Caco-2 (cell line): Measurements from ENCODE around the gene IL18R1. TPM values are rescaled to one million over a fixed set of nuclear protein-coding genes. Genes with fewer than 3 reads are reported as not detected.

ENCODE experiments used
- BruUV-seq: library from RNA; stranded (reverse); fragments of 400-500 nt; replicated peaks from 2 replicates; lab custom pipeline; 2021; lab: Mats Ljungman, UMichigan
- CTCF ChIA-PET: fragments of 300-600 bp; sonication (Branson Sonifier 250); formaldehyde crosslinking; loops from one replicate; lab custom pipeline; 2022; ENCODE audit warnings: antibody characterized with exemption; lab: Charles Lee
- POLR2A ChIA-PET: fragments of 300-600 bp; sonication (Branson Sonifier 250); formaldehyde crosslinking; loops from one replicate; lab custom pipeline; 2022; ENCODE audit warnings: antibody characterized with exemption; lab: Charles Lee
- DNase-seq, 2 experiments: peaks; one replicate each; pipeline versions ENCODE4 v3.0.0 to v3.0.0-alpha.2; 2020 to 2022
- H3K27me3 ChIP-seq: replicated peaks from 2 replicates; pipeline ENCODE4 v1.6.0; 2011; ENCODE audit warnings: low read length; ENCODE audit not compliant: control insufficient read depth, insufficient read depth
- H3K36me3 ChIP-seq: 2 replicates; pipeline ENCODE4 v1.5.1; 2011; ENCODE audit warnings: low read length; ENCODE audit not compliant: control insufficient read depth, insufficient read depth
- H3K4me1 ChIP-seq: fragments of 250-450 bp; sonication (Bioruptor Pico); 2 replicates; pipeline ENCODE4 v1.5.1; 2020; ENCODE audit warnings: mild to moderate bottlenecking
- H3K4me3 ChIP-seq: 2 replicates; pipeline ENCODE4 v1.5.1; 2011; ENCODE audit warnings: low read depth, mild to moderate bottlenecking, control low read depth, low read length
- H3K9me3 ChIP-seq: fragments of 250-450 bp; sonication (Bioruptor Pico); 2 replicates; pipeline ENCODE4 v1.5.1; 2020; ENCODE audit warnings: mild to moderate bottlenecking, moderate library complexity
- H3K27ac Mint-ChIP-seq: one replicate; pipeline ENCODE4 v1.8.0; 2022; ENCODE audit warnings: mixed read lengths; ENCODE audit not compliant: unreplicated experiment
- H3K27me3 Mint-ChIP-seq: one replicate; pipeline ENCODE4 v1.8.0; 2022; ENCODE audit warnings: mixed read lengths; ENCODE audit not compliant: insufficient read depth, unreplicated experiment
- H3K36me3 Mint-ChIP-seq: one replicate; pipeline ENCODE4 v1.8.0; 2022; ENCODE audit warnings: mild to moderate bottlenecking, mixed read lengths; ENCODE audit not compliant: insufficient read depth, unreplicated experiment
- H3K4me1 Mint-ChIP-seq: one replicate; pipeline ENCODE4 v1.8.0; 2022; ENCODE audit warnings: low read depth, mixed read lengths; ENCODE audit not compliant: unreplicated experiment
- H3K4me3 Mint-ChIP-seq: one replicate; pipeline ENCODE4 v1.8.0; 2022; ENCODE audit warnings: mild to moderate bottlenecking, moderate library complexity, mixed read lengths; ENCODE audit not compliant: unreplicated experiment
- H3K9me3 Mint-ChIP-seq: one replicate; pipeline ENCODE4 v1.8.0; 2022; ENCODE audit warnings: mixed read lengths; ENCODE audit not compliant: unreplicated experiment
- intact Hi-C: fragments of 100-400 bp; cut with micrococcal nuclease; formaldehyde crosslinking; loops from one replicate; pipeline ENCODE4 v1.10.0; 2022; ENCODE audit not compliant: unreplicated experiment
- total RNA-seq: library from RNA; stranded (reverse); gene quantifications from 2 replicates; pipeline ENCODE4 v1.2.3, GENCODE V29; 2022
- TF ChIP-seq, protein P1 (sequence below), 2 experiments: fragments of 200-600 bp in 1 of 2; IDR thresholded peaks; 1 replicate in 1 of 2; 2 replicates in 1 of 2; pipeline versions ENCODE4 v1.5.1 to v1.8.0; 2011 to 2022; ENCODE audit warnings: antibody characterized with exemption in 1 of 2, control low read depth in 1 of 2, inconsistent platforms in 1 of 2, low read depth in 1 of 2, low read length in 1 of 2, mild to moderate bottlenecking in 1 of 2, moderate library complexity in 1 of 2; ENCODE audit not compliant: insufficient read depth in 1 of 2, severe bottlenecking in 1 of 2, unreplicated experiment in 1 of 2

IL18R1 gene
- total RNA-seq, 1 experiment from 2014 or later = not detected

DNA sequence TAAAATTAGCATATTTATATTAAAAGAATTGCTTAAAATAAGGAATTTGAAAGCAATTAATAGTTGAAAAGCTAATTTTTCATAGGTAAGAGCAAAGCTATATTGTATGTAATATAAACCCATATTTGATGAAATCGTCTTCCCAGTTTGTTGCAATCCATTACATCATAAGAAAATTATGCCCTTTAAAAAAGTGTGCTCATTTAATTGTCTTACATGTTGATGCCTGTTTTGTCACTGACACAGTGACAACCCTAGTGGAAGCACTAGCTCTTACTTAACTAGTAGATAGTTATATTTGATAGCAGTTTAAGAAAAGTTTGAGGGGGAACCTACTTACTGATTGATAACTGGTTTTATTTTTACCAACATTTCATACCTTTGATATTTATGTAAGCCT lies 37.3 kb downstream of the IL18R1 start:
- Histone ChIP-seq H3K36me3 (no peaks in the 10 kb centered on the region), H3K27me3 (no peaks in the 10 kb centered on the region; the same call in 1 of the 2 replicates), H3K4me1 (no peaks in the 10 kb centered on the region), H3K9me3 (no peaks in the 10 kb centered on the region), H3K4me3 (no peak overlapping the region)
- TF ChIP-seq, protein P1, sequence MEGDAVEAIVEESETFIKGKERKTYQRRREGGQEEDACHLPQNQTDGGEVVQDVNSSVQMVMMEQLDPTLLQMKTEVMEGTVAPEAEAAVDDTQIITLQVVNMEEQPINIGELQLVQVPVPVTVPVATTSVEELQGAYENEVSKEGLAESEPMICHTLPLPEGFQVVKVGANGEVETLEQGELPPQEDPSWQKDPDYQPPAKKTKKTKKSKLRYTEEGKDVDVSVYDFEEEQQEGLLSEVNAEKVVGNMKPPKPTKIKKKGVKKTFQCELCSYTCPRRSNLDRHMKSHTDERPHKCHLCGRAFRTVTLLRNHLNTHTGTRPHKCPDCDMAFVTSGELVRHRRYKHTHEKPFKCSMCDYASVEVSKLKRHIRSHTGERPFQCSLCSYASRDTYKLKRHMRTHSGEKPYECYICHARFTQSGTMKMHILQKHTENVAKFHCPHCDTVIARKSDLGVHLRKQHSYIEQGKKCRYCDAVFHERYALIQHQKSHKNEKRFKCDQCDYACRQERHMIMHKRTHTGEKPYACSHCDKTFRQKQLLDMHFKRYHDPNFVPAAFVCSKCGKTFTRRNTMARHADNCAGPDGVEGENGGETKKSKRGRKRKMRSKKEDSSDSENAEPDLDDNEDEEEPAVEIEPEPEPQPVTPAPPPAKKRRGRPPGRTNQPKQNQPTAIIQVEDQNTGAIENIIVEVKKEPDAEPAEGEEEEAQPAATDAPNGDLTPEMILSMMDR (IDR thresholded peaks at IDR 0.05; ENCODE audit: insufficient read depth in 1 of 2, low read depth in 1 of 2, low read length in 1 of 2, severe bottlenecking in 1 of 2, unreplicated experiment in 1 of 2) = no peak
- no peak for DNase-seq
- H3K27me3 Mint-ChIP-seq = peaks cover 7% of the 10 kb centered on the region
- no peaks in the 10 kb centered on the region for H3K9me3 Mint-ChIP-seq
- no peaks in the 10 kb centered on the region for H3K36me3 Mint-ChIP-seq
- POLR2A ChIA-PET = no interaction called here
- no peak overlapping the region for H3K27ac Mint-ChIP-seq
- intact Hi-C loops = no loop called here
- no peak overlapping the region for H3K4me3 Mint-ChIP-seq
- no TSS peak for BruUV-seq
- CTCF ChIA-PET = no interaction called here
- no peaks in the 10 kb centered on the region for H3K4me1 Mint-ChIP-seq

DNA sequence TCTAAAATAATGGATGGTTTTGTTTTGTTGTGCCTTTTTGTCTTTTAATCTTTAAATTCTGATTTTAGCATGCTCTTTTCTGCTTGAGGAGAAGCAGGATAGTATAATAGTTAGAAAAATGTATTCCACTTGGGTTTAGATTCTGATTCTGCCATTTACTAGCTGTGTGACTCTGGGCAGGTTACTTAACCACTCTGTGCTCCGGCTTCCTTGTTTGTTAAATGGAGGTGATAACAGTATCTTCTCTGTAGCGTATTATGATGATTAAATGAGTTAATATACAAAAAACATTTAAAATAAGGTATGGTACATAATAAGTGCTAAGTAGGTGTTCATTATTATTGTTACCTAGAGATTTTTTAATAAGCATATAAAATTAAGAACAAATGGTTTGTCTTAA lies 40.4 kb downstream of the IL18R1 start:
- H3K27me3 Mint-ChIP-seq = peaks cover 4% of the 10 kb centered on the region
- ChIA-PET POLR2A (no interaction called here), CTCF (no interaction called here)
- H3K4me3 Mint-ChIP-seq = no peak overlapping the region
- DNase-seq = no peak
- H3K4me1 ChIP-seq = peaks cover 4% of the 10 kb centered on the region; the same call in 1 of the 2 replicates
- no peaks in the 10 kb centered on the region for H3K9me3 Mint-ChIP-seq
- no peaks in the 10 kb centered on the region for H3K9me3 ChIP-seq
- BruUV-seq = no TSS peak
- H3K36me3 Mint-ChIP-seq = no peaks in the 10 kb centered on the region
- no peaks in the 10 kb centered on the region; the same call in 1 of the 2 replicates for H3K27me3 ChIP-seq
- H3K4me3 ChIP-seq = no peak overlapping the region
- no peaks in the 10 kb centered on the region for H3K36me3 ChIP-seq
- no peaks in the 10 kb centered on the region for H3K4me1 Mint-ChIP-seq
- TF ChIP-seq, protein P1 (IDR thresholded peaks at IDR 0.05; ENCODE audit: insufficient read depth in 1 of 2, low read depth in 1 of 2, low read length in 1 of 2, severe bottlenecking in 1 of 2, unreplicated experiment in 1 of 2) = no peak
- intact Hi-C loops = no loop called here
- H3K27ac Mint-ChIP-seq = no peak overlapping the region

DNA sequence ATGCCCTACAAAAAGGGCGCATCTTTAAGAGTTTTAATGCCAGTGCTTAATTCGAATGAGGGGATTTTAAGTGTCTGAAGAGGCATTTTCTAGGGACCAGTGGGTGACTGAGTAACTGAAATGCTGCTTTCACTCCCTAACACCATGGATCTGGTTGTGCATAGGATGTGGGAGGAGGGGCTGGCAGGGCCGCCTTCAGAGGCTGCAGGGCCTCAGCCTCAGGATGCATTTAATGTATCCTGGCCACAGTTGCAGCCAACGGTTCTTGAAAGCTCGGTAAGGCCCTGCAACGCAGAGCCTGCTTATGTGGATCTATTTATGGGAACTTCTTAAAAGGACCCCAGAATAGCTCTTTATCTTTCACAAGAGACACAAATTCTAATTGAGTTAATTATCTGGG lies 41.6 kb downstream of the IL18R1 start:
- intact Hi-C loops = no loop called here
- no TSS peak for BruUV-seq
- Mint-ChIP-seq H3K36me3 (no peaks in the 10 kb centered on the region), H3K4me1 (no peaks in the 10 kb centered on the region), H3K9me3 (no peaks in the 10 kb centered on the region), H3K4me3 (no peak overlapping the region), H3K27me3 (no peaks in the 10 kb centered on the region), H3K27ac (no peak overlapping the region)
- Histone ChIP-seq H3K36me3 (no peaks in the 10 kb centered on the region), H3K4me1 (peaks cover 4% of the 10 kb centered on the region; the same call in 1 of the 2 replicates), H3K27me3 (no peaks in the 10 kb centered on the region; the same call in 1 of the 2 replicates), H3K9me3 (no peaks in the 10 kb centered on the region), H3K4me3 (no peak overlapping the region)
- ChIA-PET CTCF (no interaction called here), POLR2A (no interaction called here)
- TF ChIP-seq, protein P1 (IDR thresholded peaks at IDR 0.05; ENCODE audit: insufficient read depth in 1 of 2, low read depth in 1 of 2, low read length in 1 of 2, severe bottlenecking in 1 of 2, unreplicated experiment in 1 of 2) = no peak
- no peak for DNase-seq
